ENCODE measurements around the gene ZFP36L1.

ZFP36L1 gene

GRCh38 chr14:68741839-68742470 lies 50.9 kb downstream of the ZFP36L1 start:
- H3K36me3 ChIP-seq (ENCODE audit: control insufficient read depth, insufficient read depth, low read length), result no peaks in the 10 kb centered on the region
- no peak overlapping the region for H3K27ac ChIP-seq (ENCODE audit: low read depth, low read length)
- no peaks in the 10 kb centered on the region for H3K4me1 ChIP-seq (ENCODE audit: control insufficient read depth, insufficient read depth, low read length)
- H3K9me3 ChIP-seq (ENCODE audit: control insufficient read depth, insufficient read depth, low read length), result no peaks in the 10 kb centered on the region
- no peak overlapping the region for H3K4me3 ChIP-seq (ENCODE audit: low read depth, low read length)
- no peak overlapping the region for H3K9ac ChIP-seq (ENCODE audit: low read depth, low read length)
- no peaks in the 10 kb centered on the region for H3K27me3 ChIP-seq (ENCODE audit: control insufficient read depth, insufficient read depth, low read length)

GRCh38 chr14:68741477-68741791 lies 51.4 kb downstream of the ZFP36L1 start:
- H3K36me3 ChIP-seq (ENCODE audit: control insufficient read depth, insufficient read depth, low read length), result no peaks in the 10 kb centered on the region
- H3K4me3 ChIP-seq (ENCODE audit: low read depth, low read length), result no peak overlapping the region
- peaks cover 4% of the 10 kb centered on the region; the same call in 1 of the 2 replicates for H3K4me1 ChIP-seq (ENCODE audit: control insufficient read depth, insufficient read depth, low read length)
- no peak overlapping the region for H3K9ac ChIP-seq (ENCODE audit: low read depth, low read length)
- H3K27me3 ChIP-seq (ENCODE audit: control insufficient read depth, insufficient read depth, low read length), result no peaks in the 10 kb centered on the region
- no peaks in the 10 kb centered on the region for H3K9me3 ChIP-seq (ENCODE audit: control insufficient read depth, insufficient read depth, low read length)
- no peak overlapping the region for H3K27ac ChIP-seq (ENCODE audit: low read depth, low read length)

- Histone ChIP-seq H3K9ac (ENCODE audit: low read depth, low read length) (no peak overlapping the region), H3K4me3 (ENCODE audit: low read depth, low read length) (no peak overlapping the region), H3K36me3 (ENCODE audit: control insufficient read depth, insufficient read depth, low read length) (no peaks in the 10 kb centered on the region), H3K4me1 (ENCODE audit: control insufficient read depth, insufficient read depth, low read length) (peaks cover 7% of the 10 kb centered on the region; the same call in 1 of the 2 replicates), H3K27me3 (ENCODE audit: control insufficient read depth, insufficient read depth, low read length) (no peaks in the 10 kb centered on the region), H3K9me3 (ENCODE audit: control insufficient read depth, insufficient read depth, low read length) (no peaks in the 10 kb centered on the region), H3K27ac (ENCODE audit: low read depth, low read length) (no peak overlapping the region)
Measured at GRCh38 chr14:68740788-68741476, 51.9 kb downstream of the ZFP36L1 start.

- no peak overlapping the region for H3K4me3 ChIP-seq (ENCODE audit: low read depth, low read length)
- no peak overlapping the region for H3K27ac ChIP-seq (ENCODE audit: low read depth, low read length)
- no peak overlapping the region for H3K9ac ChIP-seq (ENCODE audit: low read depth, low read length)
- no peaks in the 10 kb centered on the region for H3K9me3 ChIP-seq (ENCODE audit: control insufficient read depth, insufficient read depth, low read length)
- H3K27me3 ChIP-seq (ENCODE audit: control insufficient read depth, insufficient read depth, low read length), result no peaks in the 10 kb centered on the region
- no peaks in the 10 kb centered on the region for H3K36me3 ChIP-seq (ENCODE audit: control insufficient read depth, insufficient read depth, low read length)
- H3K4me1 ChIP-seq (ENCODE audit: control insufficient read depth, insufficient read depth, low read length), result peaks cover 7% of the 10 kb centered on the region; the same call in 1 of the 2 replicates
Measured at GRCh38 chr14:68739701-68740100, 53.2 kb downstream of the ZFP36L1 start.

- H3K9ac ChIP-seq (ENCODE audit: low read depth, low read length), result no peak overlapping the region
- H3K27ac ChIP-seq (ENCODE audit: low read depth, low read length), result no peak overlapping the region
- H3K4me3 ChIP-seq (ENCODE audit: low read depth, low read length), result no peak overlapping the region
- peaks cover 7% of the 10 kb centered on the region; the same call in 1 of the 2 replicates for H3K4me1 ChIP-seq (ENCODE audit: control insufficient read depth, insufficient read depth, low read length)
- no peaks in the 10 kb centered on the region for H3K36me3 ChIP-seq (ENCODE audit: control insufficient read depth, insufficient read depth, low read length)
- no peaks in the 10 kb centered on the region for H3K9me3 ChIP-seq (ENCODE audit: control insufficient read depth, insufficient read depth, low read length)
- no peaks in the 10 kb centered on the region for H3K27me3 ChIP-seq (ENCODE audit: control insufficient read depth, insufficient read depth, low read length)
Measured at GRCh38 chr14:68738559-68738958, 54.3 kb downstream of the ZFP36L1 start.
